Stimulated activated CD4-positive, alpha-beta T cell treated with anti-CD3 and anti-CD28 coated beads, TNF-alpha, amount 100 ng/mL, for 48 hours (primary cell): Measurements from ENCODE around the gene EEF1AKMT4.

Experiments used
- DNase-seq, 3 donors: peaks; one replicate each; pipeline ENCODE4 v3.0.0-alpha.2; 2020; ENCODE audit warnings: low read depth in 3 of 3

Gene EEF1AKMT4

DNA sequence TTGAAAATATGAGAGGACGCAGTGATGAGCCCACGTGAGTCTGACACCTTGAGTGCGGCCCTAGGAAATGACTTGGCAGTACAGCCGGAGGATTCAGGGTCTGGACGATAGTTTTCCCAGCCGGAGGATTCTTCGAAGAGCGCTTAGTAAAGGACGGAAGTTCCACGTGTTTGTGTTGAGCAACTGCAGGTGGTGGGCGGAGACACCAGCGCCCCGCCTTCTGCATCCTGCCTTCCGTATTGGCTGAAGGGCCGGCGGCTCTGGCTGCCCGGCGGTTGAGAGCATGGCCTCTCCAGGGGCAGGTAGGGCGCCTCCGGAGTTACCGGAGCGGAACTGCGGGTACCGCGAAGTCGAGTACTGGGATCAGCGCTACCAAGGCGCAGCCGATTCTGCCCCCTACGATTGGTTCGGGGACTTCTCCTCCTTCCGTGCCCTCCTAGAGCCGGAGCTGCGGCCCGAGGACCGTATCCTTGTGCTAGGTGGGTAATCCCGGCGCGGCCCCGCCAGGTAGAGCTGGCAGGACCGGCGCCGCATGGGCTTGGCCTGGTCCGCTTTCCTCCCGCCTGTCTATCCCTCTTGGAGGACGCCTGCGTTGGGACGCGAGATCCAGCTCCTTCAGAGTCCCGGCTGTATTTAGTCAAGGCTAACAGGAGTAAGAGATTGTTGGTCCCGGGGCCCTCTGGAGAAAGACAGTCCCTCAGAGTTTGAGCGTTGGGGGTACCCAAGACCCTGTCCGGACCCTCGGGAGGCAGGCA, at the start of gene EEF1AKMT4:
Gene EEF1AKMT4, plus strand, starts transcription at position 261 of the 755 bp plus-strand sequence. Its CDS starts 23 bp downstream, at position 284.
- DNase-seq, result peak; percentile 94 to 97 (median 94)

DNA sequence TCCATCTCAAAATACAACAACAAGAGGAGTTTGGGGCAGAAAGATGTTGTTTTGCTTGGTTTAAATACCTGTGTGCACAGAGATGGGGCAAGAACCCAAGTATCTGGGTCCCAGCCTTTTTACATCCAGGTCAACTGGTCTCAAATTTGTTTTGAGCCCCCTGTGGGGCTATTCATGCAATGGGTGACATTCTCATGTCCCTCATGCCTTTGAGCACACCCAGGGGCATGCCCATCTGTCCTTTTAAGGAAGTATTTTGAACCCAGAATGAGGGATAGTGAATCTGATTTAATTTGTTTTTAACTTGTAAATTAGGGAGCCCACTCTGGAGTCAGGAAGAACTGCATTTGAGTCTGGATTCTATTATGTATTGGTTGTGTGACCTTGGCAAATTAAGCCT, 48.6 kb upstream of the EEF1AKMT4 start:
- DNase-seq, result no peak

DNA sequence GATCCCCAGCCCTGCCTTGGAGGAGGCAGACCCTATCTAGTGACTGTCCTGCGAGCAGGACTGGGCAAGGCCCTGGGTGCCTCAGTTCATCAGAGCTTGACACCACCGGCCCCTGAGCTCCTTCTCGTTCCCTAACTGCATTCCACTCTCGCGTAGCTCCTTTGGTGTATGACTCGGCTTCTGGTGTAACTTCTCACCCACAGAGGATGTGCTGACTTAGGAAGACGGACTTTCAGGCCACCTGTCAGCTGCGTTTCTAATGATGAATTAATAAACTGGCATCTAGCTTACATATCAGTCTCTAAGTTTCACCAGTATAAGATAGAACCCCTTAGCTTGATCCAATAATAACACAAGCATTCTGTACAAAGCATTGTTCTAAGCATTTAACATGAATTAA, 45.9 kb upstream of the EEF1AKMT4 start:
- no peak for DNase-seq

- no peak for DNase-seq
These were observed 40.1 kb upstream of the EEF1AKMT4 start for GRCh38 chr3:184209146-184209923.

DNA sequence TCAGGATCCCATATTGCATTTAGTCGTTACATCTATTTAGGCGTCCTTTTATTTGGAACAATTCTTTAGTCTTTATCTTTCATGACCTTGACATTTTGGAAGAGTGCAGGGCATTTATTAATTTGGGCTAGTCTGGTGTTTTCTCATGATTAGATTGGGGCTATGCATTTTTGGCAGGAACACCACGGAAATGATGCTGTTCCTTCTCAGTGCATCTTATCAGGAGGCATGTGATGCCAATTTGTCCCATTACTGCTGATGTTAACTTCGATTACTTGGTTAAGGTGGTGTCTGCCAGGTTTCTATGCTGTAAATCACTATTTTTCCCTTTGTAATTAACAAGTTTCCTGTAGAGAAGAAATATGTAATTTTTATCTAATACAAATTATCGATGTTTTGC, 38.2 kb upstream of the EEF1AKMT4 start:
- no peak for DNase-seq

DNA sequence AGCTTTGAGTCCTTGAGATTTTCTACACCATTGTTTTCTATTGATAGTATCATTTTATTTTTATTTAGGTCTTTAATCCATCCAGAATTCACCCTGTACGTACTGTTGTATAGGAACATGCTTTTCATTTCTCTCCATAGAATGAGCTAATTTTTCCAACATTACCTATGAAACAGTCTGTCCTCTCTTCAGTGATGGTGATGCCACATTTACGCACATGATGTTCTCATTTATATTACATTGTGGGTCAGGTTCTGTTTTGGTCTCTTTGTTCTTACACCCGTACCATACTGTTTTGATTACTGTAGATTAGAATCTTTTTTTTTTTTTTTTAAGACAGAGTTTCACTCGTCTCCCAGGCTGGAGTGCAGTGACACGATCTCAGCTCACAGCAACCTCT, 37.8 kb upstream of the EEF1AKMT4 start:
- no peak for DNase-seq

- DNase-seq, result no peak
These were observed 30.7 kb upstream of the EEF1AKMT4 start for GRCh38 chr3:184218814-184219213.

- no peak for DNase-seq
These were observed 27.0 kb upstream of the EEF1AKMT4 start for GRCh38 chr3:184222521-184222920.

GRCh38 chr3:184223946-184224345, 25.5 kb upstream of the EEF1AKMT4 start:
- no peak for DNase-seq

- peak in 2 of 3 donors; percentile 24 to 37 for DNase-seq
These were observed 22.0 kb upstream of the EEF1AKMT4 start for GRCh38 chr3:184227481-184227935.

GRCh38 chr3:184228376-184229137, 20.9 kb upstream of the EEF1AKMT4 start:
- no peak for DNase-seq

DNA sequence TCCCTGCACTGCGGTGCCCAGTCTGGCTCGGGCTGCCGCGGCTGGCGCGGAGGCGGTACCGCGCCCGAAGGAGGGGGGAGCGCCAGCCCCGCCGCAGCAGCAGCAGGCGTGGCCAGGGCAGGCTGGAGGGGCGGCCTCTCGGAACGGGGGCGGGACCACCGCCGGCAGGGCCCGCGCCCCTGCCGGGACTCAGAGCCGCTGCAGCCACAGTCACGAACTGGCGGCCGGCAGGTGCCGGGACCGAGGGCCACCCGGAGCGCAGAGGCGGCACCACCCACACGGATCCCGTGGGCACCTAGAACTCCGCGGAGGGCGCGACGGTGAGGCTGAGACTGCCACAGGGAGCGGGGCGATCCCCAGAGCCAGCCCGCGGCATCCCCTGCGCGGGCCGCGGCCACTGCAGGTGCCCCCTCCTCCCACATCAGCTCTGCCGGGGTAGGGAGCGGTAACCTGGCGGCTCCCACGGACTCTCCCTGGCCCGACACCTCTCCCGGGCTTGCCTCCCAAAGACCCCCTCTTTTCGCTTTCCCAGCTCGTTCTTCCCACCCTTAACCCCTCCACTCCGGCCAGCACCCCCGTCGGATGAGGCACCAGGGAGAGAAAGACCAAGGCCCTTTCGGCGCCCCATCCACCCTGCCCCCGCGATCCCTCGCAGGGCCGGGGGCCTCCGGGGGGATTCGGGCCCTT, 19.9 kb upstream of the EEF1AKMT4 start, which contains the start of gene VWA5B2:
Gene VWA5B2, plus strand, starts transcription at position 192 of the 687 bp plus-strand sequence. CDS start 944 bp downstream, outside the sequence.
- DNase-seq, result peak in 2 of 3 donors; percentile 22 to 70

GRCh38 chr3:184230081-184230602, 19.3 kb upstream of the EEF1AKMT4 start:
- no peak for DNase-seq

DNA sequence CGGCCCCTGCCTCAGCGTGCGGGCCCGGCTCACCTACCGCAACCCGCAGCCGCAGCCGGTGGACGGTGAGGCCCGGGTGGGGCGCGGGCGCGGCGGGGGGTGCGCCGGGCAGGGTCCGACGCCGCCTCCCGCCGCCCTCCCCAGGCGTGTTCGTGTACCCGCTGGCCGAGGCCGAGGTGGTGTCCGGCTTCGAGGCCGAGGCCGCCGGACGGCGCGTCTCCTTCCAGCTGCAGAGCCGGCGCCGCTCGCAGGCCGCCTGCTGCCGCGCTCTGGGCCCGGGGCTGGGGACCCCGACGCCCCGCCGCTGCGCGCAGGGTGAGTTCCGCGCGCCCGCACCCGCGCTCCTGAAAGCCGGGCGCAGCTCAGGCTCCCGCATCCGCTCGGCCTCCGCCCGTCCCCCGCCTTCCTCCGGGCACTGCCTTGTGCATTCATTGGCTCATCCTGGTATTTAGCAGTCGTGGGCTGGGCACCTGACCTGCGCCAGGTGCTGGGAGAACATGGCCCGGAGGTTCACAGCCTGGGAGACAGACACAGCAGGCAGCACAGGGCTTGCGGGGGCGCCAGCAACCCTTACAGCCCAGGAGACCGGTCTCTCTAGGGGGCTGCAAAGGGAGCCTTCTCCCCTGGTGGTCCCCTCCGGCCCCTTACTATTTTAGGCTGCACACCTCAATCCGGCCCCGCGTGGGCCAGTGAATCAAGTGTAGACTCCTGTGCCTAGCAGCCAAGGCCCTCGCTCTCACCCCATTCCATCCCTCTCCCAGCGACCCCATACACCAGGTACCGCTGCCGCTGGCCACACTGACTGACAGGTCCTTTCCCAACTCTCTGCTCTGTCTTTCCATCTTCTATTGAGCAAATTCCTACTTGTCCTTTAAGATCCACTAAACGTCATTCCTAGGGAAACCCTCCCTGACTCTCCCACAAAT, 18.6 kb upstream of the EEF1AKMT4 start:
- no peak for DNase-seq

DNA sequence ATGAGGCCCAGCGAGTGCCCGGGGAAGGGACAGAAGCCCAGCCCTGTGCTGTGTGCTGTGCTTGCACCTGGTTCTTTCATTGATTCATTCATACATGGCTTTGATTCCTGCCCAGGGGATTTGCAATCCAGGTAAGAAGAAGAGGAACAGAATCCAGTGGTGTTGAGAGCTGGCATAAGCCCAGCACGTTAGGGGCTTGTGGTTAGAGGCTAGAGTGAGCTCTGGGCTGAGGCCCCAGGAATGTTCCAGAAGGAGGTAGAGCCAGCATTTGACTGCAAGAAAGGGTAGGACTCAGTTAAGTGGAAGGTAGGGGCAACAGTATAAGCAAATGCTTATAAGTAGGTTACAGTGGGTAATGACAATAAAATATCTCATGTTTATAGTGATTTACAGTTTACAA, 17.8 kb upstream of the EEF1AKMT4 start:
- no peak for DNase-seq

GRCh38 chr3:184233127-184233843, 16.2 kb upstream of the EEF1AKMT4 start:
- no peak for DNase-seq

GRCh38 chr3:184234224-184234623, 15.2 kb upstream of the EEF1AKMT4 start:
- no peak for DNase-seq

DNA sequence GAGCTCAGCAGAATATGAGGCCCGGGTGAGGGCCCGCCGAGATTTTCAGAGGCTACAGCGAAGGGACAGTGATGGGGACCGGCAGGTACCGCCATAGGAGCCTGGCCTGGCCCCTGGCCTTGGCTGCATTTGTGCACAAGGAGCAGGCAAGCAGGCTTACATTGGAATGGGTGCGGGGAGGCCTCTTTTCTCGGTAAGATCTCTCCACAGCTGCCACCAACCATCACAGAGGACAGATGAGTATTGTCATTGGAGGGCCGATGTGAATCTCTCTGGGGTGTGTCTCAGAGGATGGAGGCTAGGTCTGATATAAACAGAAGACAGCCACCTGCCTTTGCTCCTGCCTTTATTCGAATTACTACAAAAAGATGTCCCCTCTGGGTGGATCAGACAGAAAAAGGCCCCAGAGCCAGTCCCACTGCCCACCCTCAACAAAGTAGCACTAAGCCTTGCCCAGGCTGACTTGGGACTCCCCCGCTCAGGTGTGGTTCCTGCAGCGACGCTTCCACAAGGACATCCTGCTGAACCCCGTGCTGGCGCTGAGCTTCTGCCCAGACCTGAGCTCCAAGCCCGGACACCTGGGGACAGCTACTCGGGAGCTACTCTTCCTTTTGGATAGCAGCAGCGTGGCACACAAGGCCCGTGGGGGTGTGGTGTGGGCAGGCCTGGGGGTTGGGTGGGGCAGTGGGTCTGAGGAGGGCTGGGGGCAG, 14.6 kb upstream of the EEF1AKMT4 start:
- DNase-seq, result no peak
